HCT116 (cell line): Measurements from ENCODE around the gene RIC8A. TPM values are rescaled to one million over a fixed set of nuclear protein-coding genes. Genes with fewer than 3 reads are reported as not detected.

Experiments used
- ATAC-seq: fragments of 200-7000 bp; cut with Tn5 transposase; 2 replicates; pipeline ENCODE4 v1.9.1; 2020; ENCODE audit warnings: mild to moderate bottlenecking, moderate library complexity
- BruUV-seq: library from RNA; stranded (reverse); fragments of 400-500 nt; replicated peaks from 2 replicates; lab custom pipeline; 2021; lab: Mats Ljungman, UMichigan
- CTCF ChIA-PET: fragments of 300-600 bp; sonication (Branson Sonifier 250); formaldehyde crosslinking; loops from one replicate; lab custom pipeline; 2021; ENCODE audit warnings: antibody characterized with exemption; lab: Charles Lee
- POLR2A ChIA-PET: fragments of 300-600, 350-600 bp; sonication (Branson Sonifier 250); formaldehyde crosslinking; loops from one replicate; lab custom pipeline; 2021; ENCODE audit warnings: antibody characterized with exemption; lab: Charles Lee
- RAD21 ChIA-PET, 2 experiments: fragments of 300-600 bp; sonication (Branson Sonifier 250); formaldehyde crosslinking; loops; one replicate each; lab custom pipeline; 2023; ENCODE audit warnings: low total read pairs in 2 of 2; ENCODE audit not compliant: uncharacterized antibody in 2 of 2, unreplicated experiment in 2 of 2, low non-redundant PET in 1 of 2; lab: Charles Lee
- DNase-seq: peaks from one replicate; pipeline ENCODE4 v3.0.0-alpha.2; 2010; ENCODE audit warnings: low read depth, low spot score
- H2AFZ ChIP-seq: fragments of 200-600 bp; shearing (Covaris generic), sonication (generic); 2 replicates; pipeline ENCODE4 v1.6.1; 2017; ENCODE audit warnings: low read depth, mixed run types, mixed read lengths, antibody characterized with exemption, low read length; ENCODE audit not compliant: poor library complexity, severe bottlenecking
- H3K27ac ChIP-seq: 2 replicates; pipeline ENCODE4 v1.5.1; 2012; ENCODE audit warnings: low read depth, low read length
- H3K27me3 ChIP-seq: fragments of 200-600 bp; sonication (generic); 2 replicates; pipeline ENCODE4 v1.6.1; 2016; ENCODE audit warnings: mixed run types, low read length, mixed read lengths; ENCODE audit not compliant: insufficient read depth
- H3K36me3 ChIP-seq, 2 experiments: fragments of 200-500 bp in 1 of 2; fragments of 200-600 bp in 1 of 2; sonication (Bioruptor generic) in 1 of 2; sonication (generic) in 1 of 2; 2 replicates each; pipeline versions ENCODE4 v1.5.1 to v1.6.1; 2014 to 2016; ENCODE audit warnings: low read length in 2 of 2, inconsistent platforms in 1 of 2, mixed read lengths in 1 of 2, mixed run types in 1 of 2; ENCODE audit not compliant: insufficient read depth in 2 of 2, control insufficient read depth in 1 of 2
- H3K4me1 ChIP-seq, 2 experiments: fragments of 200-600 bp in 1 of 2; sonication (generic) in 1 of 2; 2 replicates each; pipeline versions ENCODE4 v1.5.1 to v1.6.1; 2012 to 2017; ENCODE audit warnings: low read length in 2 of 2, inconsistent platforms in 1 of 2, mild to moderate bottlenecking in 1 of 2, mixed read lengths in 1 of 2, mixed run types in 1 of 2, moderate library complexity in 1 of 2; ENCODE audit not compliant: insufficient read depth in 2 of 2, control insufficient read depth in 1 of 2
- H3K4me2 ChIP-seq: fragments of 200-600 bp; sonication (generic); 2 replicates; pipeline ENCODE4 v1.6.1; 2017; ENCODE audit warnings: mixed run types, low read length, mixed read lengths
- H3K4me3 ChIP-seq, 2 experiments: fragments of 200-600 bp in 1 of 2; sonication (generic) in 1 of 2; replicated peaks in 1 of 2; 2 replicates each; pipeline ENCODE4 v1.5.1; 2011 to 2016; ENCODE audit warnings: low read length in 2 of 2, control low read depth in 1 of 2, low read depth in 1 of 2, mild to moderate bottlenecking in 1 of 2, mixed read lengths in 1 of 2, mixed run types in 1 of 2
- H3K79me2 ChIP-seq: fragments of 200-600 bp; sonication (generic); 2 replicates; pipeline ENCODE4 v1.6.1; 2017; ENCODE audit warnings: mild to moderate bottlenecking, mixed run types, low read length, moderate library complexity, mixed read lengths; ENCODE audit not compliant: insufficient read depth
- H3K9ac ChIP-seq: fragments of 200-600 bp; sonication (generic); 2 replicates; pipeline ENCODE4 v1.6.1; 2016; ENCODE audit warnings: low read length, mixed read lengths
- H3K9me2 ChIP-seq: fragments of 200-600 bp; sonication (generic), shearing (Covaris generic); 2 replicates; pipeline ENCODE4 v1.6.1; 2017; ENCODE audit warnings: mixed run types, mild to moderate bottlenecking, moderate library complexity; ENCODE audit not compliant: insufficient read depth
- H3K9me3 ChIP-seq, 2 experiments: fragments of 200-500 bp in 1 of 2; fragments of 200-600 bp in 1 of 2; sonication (Bioruptor generic) in 1 of 2; sonication (generic) in 1 of 2; 2 replicates each; pipeline ENCODE4 v1.6.1; 2014 to 2017; ENCODE audit warnings: low read length in 2 of 2, mixed read lengths in 2 of 2, inconsistent platforms in 1 of 2, low read depth in 1 of 2, mild to moderate bottlenecking in 1 of 2, mixed run types in 1 of 2, moderate library complexity in 1 of 2; ENCODE audit not compliant: control insufficient read depth in 1 of 2, insufficient read depth in 1 of 2
- H4K20me1 ChIP-seq: fragments of 200-600 bp; sonication (generic), shearing (Covaris generic); 2 replicates; pipeline ENCODE4 v1.6.1; 2017; ENCODE audit warnings: mixed run types, mild to moderate bottlenecking, moderate library complexity; ENCODE audit not compliant: insufficient read depth
- CEBPB ChIP-seq: IDR thresholded peaks from 2 replicates; pipeline ENCODE4 v1.6.1; 2012; ENCODE audit warnings: low read depth
- ELF1 ChIP-seq: IDR thresholded peaks from 2 replicates; pipeline ENCODE4 v1.6.1; 2012; ENCODE audit warnings: low read depth, borderline replicate concordance
- FOSL1 ChIP-seq: IDR thresholded peaks from 2 replicates; pipeline ENCODE4 v1.6.1; 2012; ENCODE audit warnings: low read depth
- JUND ChIP-seq: IDR thresholded peaks from 2 replicates; pipeline ENCODE4 v1.6.1; 2012
- POLR2A ChIP-seq: IDR thresholded peaks from 2 replicates; pipeline ENCODE4 v1.7.0; 2011; ENCODE audit warnings: borderline replicate concordance; ENCODE audit not compliant: insufficient read depth, insufficient read length; ENCODE audit errors: extremely low read depth
- POLR2AphosphoS5 ChIP-seq: IDR thresholded peaks from 2 replicates; pipeline ENCODE4 v1.6.1; 2011; ENCODE audit warnings: mild to moderate bottlenecking, low read depth, low read length, moderate library complexity
- RAD21 ChIP-seq: IDR thresholded peaks from 2 replicates; pipeline ENCODE4 v1.6.1; 2012; ENCODE audit warnings: low read depth, mild to moderate bottlenecking
- SIN3A ChIP-seq: IDR thresholded peaks from 2 replicates; pipeline ENCODE4 v1.6.1; 2012; ENCODE audit warnings: low read depth
- TCF7L2 ChIP-seq: IDR thresholded peaks from 2 replicates; pipeline ENCODE4 v1.7.0; 2011; ENCODE audit warnings: borderline replicate concordance, inconsistent platforms; ENCODE audit not compliant: insufficient read depth, insufficient read length; ENCODE audit errors: extremely low read depth
- YY1 ChIP-seq: IDR thresholded peaks from 2 replicates; pipeline ENCODE4 v1.6.1; 2011; ENCODE audit warnings: low read length, low read depth, moderate library complexity, mild to moderate bottlenecking; ENCODE audit not compliant: insufficient replicate concordance; ENCODE audit errors: extremely low read depth
- ZFX ChIP-seq: fragments of 450-650 bp; IDR thresholded peaks from 2 replicates; pipeline ENCODE4 v1.6.1; 2017
- ZNF274 ChIP-seq: fragments of 200-500 bp; sonication (Bioruptor generic); IDR thresholded peaks from 2 replicates; pipeline ENCODE4 v1.6.1; 2014; ENCODE audit warnings: mild to moderate bottlenecking, low read depth, low read length, inconsistent platforms
- intact Hi-C: fragments of 100-400 bp; cut with micrococcal nuclease; formaldehyde crosslinking; loops from 2 replicates; pipeline ENCODE4 v1.10.0; 2022
- total RNA-seq: library from RNA; stranded (reverse); gene quantifications from one replicate; pipeline ENCODE4 v1.2.1, GENCODE V29; 2021; ENCODE audit not compliant: unreplicated experiment
- TF ChIP-seq, protein P1 (sequence below): IDR thresholded peaks from 2 replicates; pipeline ENCODE4 v1.6.1; 2012
- TF ChIP-seq, protein P2 (sequence below): IDR thresholded peaks from 2 replicates; pipeline ENCODE4 v1.6.1; 2012

RIC8A gene
- total RNA-seq, 1 experiment from 2014 or later = 75.2 TPM

DNA sequence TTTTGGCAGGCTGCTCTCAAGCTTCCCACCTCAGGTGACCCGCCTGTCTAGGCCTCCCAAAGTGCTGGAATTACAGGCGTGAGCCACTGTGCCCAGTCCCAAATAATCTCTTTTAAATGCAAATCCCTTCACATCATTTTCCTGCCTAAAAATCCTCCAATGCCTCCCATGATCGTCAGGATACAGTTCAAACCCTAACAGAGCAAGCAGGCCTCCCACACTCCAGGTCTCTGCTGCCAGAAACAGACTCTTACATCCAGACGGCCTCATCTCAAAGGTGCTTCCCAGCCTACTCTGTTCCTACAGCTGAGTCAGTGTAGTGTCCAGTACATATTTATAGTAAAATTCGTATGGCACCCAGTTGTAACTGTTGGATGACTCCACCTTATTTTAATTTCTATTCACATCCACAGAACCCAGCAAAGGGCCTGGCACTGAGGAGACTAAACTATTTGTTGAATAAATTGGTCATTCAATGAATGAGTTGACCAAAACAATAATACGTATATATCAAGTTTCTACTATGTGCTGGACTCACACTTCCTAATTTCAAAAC is 20.4 kb downstream of the RIC8A start:
- Histone ChIP-seq H3K4me1 (no peaks in the 10 kb centered on the region), H4K20me1 (no peaks in the 10 kb centered on the region), H3K9me2 (no peaks in the 10 kb centered on the region), H3K27me3 (no peaks in the 10 kb centered on the region), H3K36me3 (no peaks in the 10 kb centered on the region), H2AFZ (no peak overlapping the region), H3K27ac (no peak overlapping the region), H3K9ac (no peak overlapping the region), H3K4me2 (no peak overlapping the region), H3K9me3 (no peaks in the 10 kb centered on the region), H3K79me2 (no peaks in the 10 kb centered on the region), H3K4me3 (no peak overlapping the region)
- intact Hi-C loops = no loop called here
- ATAC-seq (no peak), DNase-seq (no peak)
- TF ChIP-seq POLR2AphosphoS5 = no peak
- no peak for TF ChIP-seq JUND
- TF ChIP-seq CEBPB = no peak
- TF ChIP-seq ZFX = no peak
- TF ChIP-seq, protein P1, sequence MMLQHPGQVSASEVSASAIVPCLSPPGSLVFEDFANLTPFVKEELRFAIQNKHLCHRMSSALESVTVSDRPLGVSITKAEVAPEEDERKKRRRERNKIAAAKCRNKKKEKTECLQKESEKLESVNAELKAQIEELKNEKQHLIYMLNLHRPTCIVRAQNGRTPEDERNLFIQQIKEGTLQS = no peak
- TF ChIP-seq, protein P2, sequence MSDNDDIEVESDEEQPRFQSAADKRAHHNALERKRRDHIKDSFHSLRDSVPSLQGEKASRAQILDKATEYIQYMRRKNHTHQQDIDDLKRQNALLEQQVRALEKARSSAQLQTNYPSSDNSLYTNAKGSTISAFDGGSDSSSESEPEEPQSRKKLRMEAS = no peak
- TF ChIP-seq TCF7L2 = no peak
- no peak for TF ChIP-seq SIN3A
- no peak for TF ChIP-seq FOSL1
- no peak for TF ChIP-seq RAD21
- TF ChIP-seq ELF1 = no peak
- TF ChIP-seq YY1 = no peak
- no peak for TF ChIP-seq POLR2A
- TF ChIP-seq ZNF274 = no peak
- RAD21 ChIA-PET = no interaction called here
- CTCF ChIA-PET = no interaction called here
- BruUV-seq = no TSS peak
- POLR2A ChIA-PET = no interaction called here
